ENCODE data around the gene TEAD4.

DNA sequence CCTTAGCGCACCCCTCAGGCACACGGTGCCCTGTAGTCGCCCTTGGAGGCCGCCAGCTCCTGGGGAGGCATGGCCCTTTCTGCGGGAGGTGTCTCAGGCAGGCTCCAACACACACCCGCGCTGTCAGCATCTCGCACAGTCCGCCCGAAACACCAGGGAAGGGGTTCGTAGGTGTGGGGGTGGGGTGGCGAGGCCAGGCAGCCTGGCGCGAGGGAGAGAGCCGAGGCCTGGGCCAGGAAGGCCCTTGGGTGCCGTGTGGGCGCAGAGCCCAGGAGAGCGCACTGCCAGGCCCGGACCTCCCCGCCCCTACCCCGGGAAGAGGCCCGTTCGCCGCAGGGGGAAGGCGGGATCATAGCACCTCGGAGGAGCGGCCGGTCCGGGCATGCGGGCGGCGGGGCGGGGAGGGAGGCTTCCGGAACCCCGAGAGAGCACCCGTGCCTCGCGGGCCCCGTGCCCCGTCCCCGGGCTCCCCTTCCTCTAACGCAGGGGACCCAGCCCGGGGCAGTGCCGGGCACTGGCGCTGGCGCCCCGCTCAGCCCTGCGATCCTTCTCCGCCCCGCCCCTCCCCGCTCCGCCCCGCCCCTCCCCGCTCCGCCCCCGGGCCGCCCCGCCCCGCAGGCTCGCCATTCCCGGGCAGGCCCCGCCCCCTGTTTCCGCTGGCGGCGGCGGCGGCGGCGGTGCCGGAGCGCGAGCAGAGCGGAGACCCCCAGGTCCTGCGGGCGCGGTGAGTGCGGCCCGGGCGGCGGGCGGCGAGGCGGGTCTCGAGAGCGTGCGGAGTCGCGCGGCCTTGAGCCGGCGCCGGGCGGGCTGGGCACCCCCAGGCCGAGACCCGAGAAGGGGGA, 117.8 kb downstream of the TEAD4 start, which contains the start of gene TSPAN9:
- TF ChIP-seq CTCF (IDR thresholded peaks at IDR 0.05) (no peak), POLR2A (IDR thresholded peaks at IDR 0.05) (peak; percentile 39 to 57), POLR2AphosphoS5 (IDR thresholded peaks at IDR 0.05) (peak; percentile 39)
